A673 (cell line): ENCODE results near the gene TMEM163. TPM values are rescaled to one million over a fixed set of nuclear protein-coding genes. Genes with fewer than 3 reads are reported as not detected.

Experiments used
- BruUV-seq: library from RNA; stranded (reverse); fragments of 400-500 nt; replicated peaks from 2 replicates; lab custom pipeline; 2021; lab: Mats Ljungman, UMichigan
- CTCF ChIA-PET: fragments of 300-600 bp; sonication (Branson Sonifier 250); formaldehyde crosslinking; loops from one replicate; lab custom pipeline; 2022; ENCODE audit warnings: antibody characterized with exemption; lab: Charles Lee
- POLR2A ChIA-PET: fragments of 300-600 bp; sonication (Branson Sonifier 250); formaldehyde crosslinking; loops from one replicate; lab custom pipeline; 2022; ENCODE audit warnings: antibody characterized with exemption; ENCODE audit not compliant: low non-redundant PET; lab: Charles Lee
- DNase-seq: peaks from one replicate; pipeline ENCODE4 v3.0.0-alpha.2; 2015; ENCODE audit warnings: low spot score
- H3K27ac ChIP-seq: fragments of 200-600 bp; sonication (generic); 2 replicates; pipeline ENCODE4 v1.5.1; 2016; ENCODE audit warnings: mixed run types, low read depth, mild to moderate bottlenecking, mixed read lengths, antibody characterized with exemption, low read length; ENCODE audit not compliant: poor library complexity, severe bottlenecking
- H3K27me3 ChIP-seq: fragments of 200-600 bp; sonication (generic); replicated peaks from 2 replicates; pipeline ENCODE4 v1.6.1; 2017; ENCODE audit warnings: mixed run types, low read depth, mild to moderate bottlenecking, mixed read lengths, antibody characterized with exemption, low read length; ENCODE audit not compliant: insufficient read depth, poor library complexity
- H3K36me3 ChIP-seq: fragments of 200-600 bp; sonication (generic); 2 replicates; pipeline ENCODE4 v1.6.1; 2016; ENCODE audit warnings: mixed run types, mild to moderate bottlenecking, mixed read lengths, antibody characterized with exemption, low read length; ENCODE audit not compliant: insufficient read depth, poor library complexity, severe bottlenecking
- H3K4me1 ChIP-seq: fragments of 200-600 bp; sonication (generic); 2 replicates; pipeline ENCODE4 v1.6.1; 2017; ENCODE audit warnings: mixed run types, mild to moderate bottlenecking, mixed read lengths, antibody characterized with exemption, low read length; ENCODE audit not compliant: insufficient read depth, poor library complexity, severe bottlenecking
- H3K4me3 ChIP-seq: fragments of 200-600 bp; sonication (generic); 2 replicates; pipeline ENCODE4 v1.5.1; 2016; ENCODE audit warnings: low read depth, mixed run types, mild to moderate bottlenecking, mixed read lengths, low read length; ENCODE audit not compliant: poor library complexity, severe bottlenecking
- H3K9me3 ChIP-seq: fragments of 200-600 bp; sonication (generic); 2 replicates; pipeline ENCODE4 v1.6.1; 2016; ENCODE audit warnings: mixed run types, low read depth, mild to moderate bottlenecking, mixed read lengths, antibody characterized with exemption, low read length; ENCODE audit not compliant: poor library complexity, severe bottlenecking
- CTCF ChIP-seq: fragments of 300-800, 200-600 bp; sonication (generic); conservative IDR thresholded peaks from 2 replicates; pipeline ENCODE4 v1.5.1; 2017; ENCODE audit warnings: low read depth, mild to moderate bottlenecking, antibody characterized with exemption, low read length, moderate library complexity, mixed read lengths
- EZH2 ChIP-seq: fragments of 200-600 bp; sonication (generic); IDR thresholded peaks from 2 replicates; pipeline ENCODE4 v1.6.1; 2017; ENCODE audit warnings: borderline replicate concordance, low read depth, mild to moderate bottlenecking, mixed read lengths, antibody characterized with exemption, low read length; ENCODE audit not compliant: poor library complexity, severe bottlenecking
- intact Hi-C: fragments of 100-400 bp; cut with micrococcal nuclease; formaldehyde crosslinking; loops from one replicate; pipeline ENCODE4 v1.10.0; 2022; ENCODE audit not compliant: unreplicated experiment
- total RNA-seq: library from RNA; stranded (reverse); gene quantifications from 2 replicates; pipeline ENCODE4 v1.2.3, GENCODE V29; 2021

The TMEM163 gene
- total RNA-seq, 1 experiment from 2014 or later: not detected

DNA sequence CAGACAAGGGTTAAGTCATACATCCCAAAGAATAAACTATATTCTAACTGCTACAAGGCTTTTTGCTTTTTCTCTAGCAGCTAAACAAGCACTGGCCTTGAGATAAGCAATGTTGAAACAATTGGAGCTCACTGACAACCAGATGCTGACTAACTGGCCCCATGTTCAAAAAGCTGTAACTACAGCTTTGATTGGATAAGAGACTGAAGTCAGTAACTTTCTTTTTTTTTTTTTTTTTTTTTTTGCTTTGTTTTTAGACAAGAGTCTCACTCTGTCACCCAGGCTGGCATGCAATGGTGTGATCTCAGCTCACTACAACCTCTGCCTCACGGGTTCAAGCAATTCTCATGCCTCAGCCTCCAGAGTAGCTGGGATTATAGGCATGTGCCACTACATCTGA lies 45.4 kb upstream of the TMEM163 start:
- TF ChIP-seq EZH2 (no peak), CTCF (no peak)
- Histone ChIP-seq H3K27me3 (peaks cover 15% of the 10 kb centered on the region), H3K36me3 (no peaks in the 10 kb centered on the region), H3K4me3 (no peak overlapping the region), H3K27ac (no peak overlapping the region), H3K9me3 (no peaks in the 10 kb centered on the region), H3K4me1 (no peaks in the 10 kb centered on the region)
- CTCF ChIA-PET: no interaction called here
- no TSS peak for BruUV-seq
- intact Hi-C loops: no loop called here
- POLR2A ChIA-PET: no interaction called here
- DNase-seq: no peak

- intact Hi-C loops: no loop called here
- no peaks in the 10 kb centered on the region for H3K36me3 ChIP-seq
- ChIA-PET CTCF (no interaction called here), POLR2A (no interaction called here)
- no peak overlapping the region for H3K4me3 ChIP-seq
- no peak overlapping the region for H3K27ac ChIP-seq
- no peaks in the 10 kb centered on the region for H3K9me3 ChIP-seq
- peaks cover 21% of the 10 kb centered on the region for H3K27me3 ChIP-seq
- BruUV-seq: no TSS peak
- DNase-seq: no peak
- H3K4me1 ChIP-seq: no peaks in the 10 kb centered on the region
- TF ChIP-seq CTCF: no peak
- TF ChIP-seq EZH2: no peak
Measured at GRCh38 chr2:134763164-134763710, 44.4 kb upstream of the TMEM163 start.

DNA sequence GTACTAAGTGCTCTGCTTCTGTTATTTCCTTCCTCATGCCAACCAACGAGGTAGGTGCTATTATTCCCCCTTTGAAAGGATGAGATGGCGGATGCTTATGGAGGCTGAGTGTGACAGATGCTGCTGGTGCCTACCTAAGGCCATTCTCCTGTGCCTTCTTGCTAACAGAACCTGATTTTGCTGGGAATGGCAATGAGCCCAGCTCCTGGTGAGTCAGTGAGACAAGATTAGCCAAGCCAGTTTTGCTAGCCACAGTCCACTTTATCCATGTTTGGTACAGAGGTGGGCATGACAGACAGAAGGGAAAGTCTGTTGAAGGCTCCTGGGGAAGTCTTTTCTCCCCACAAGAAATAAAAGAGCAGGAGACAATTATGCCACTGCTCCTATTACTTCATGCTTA lies 43.7 kb upstream of the TMEM163 start:
- H3K4me3 ChIP-seq: no peak overlapping the region
- no TSS peak for BruUV-seq
- no peaks in the 10 kb centered on the region for H3K4me1 ChIP-seq
- no peaks in the 10 kb centered on the region for H3K36me3 ChIP-seq
- H3K27me3 ChIP-seq: peaks cover 24% of the 10 kb centered on the region
- DNase-seq: no peak
- no peak overlapping the region for H3K27ac ChIP-seq
- intact Hi-C loops: no loop called here
- no peak for TF ChIP-seq CTCF
- TF ChIP-seq EZH2: no peak
- ChIA-PET POLR2A (no interaction called here), CTCF (no interaction called here)
- no peaks in the 10 kb centered on the region for H3K9me3 ChIP-seq
